B cell (primary cell): ENCODE results near the gene CDH12. TPM values are rescaled to one million over a fixed set of nuclear protein-coding genes. Genes with fewer than 3 reads are reported as not detected.

Experiments used
- ATAC-seq: fragments of 200-7000 bp; cut with Tn5 transposase; one replicate; pipeline ENCODE4 v1.10.0; 2021; ENCODE audit warnings: low read depth, mild to moderate bottlenecking, moderate number of reproducible peaks, moderate library complexity
- CTCF ChIA-PET: fragments of 350-600 bp; sonication (Branson Sonifier 250); formaldehyde crosslinking; loops from one replicate; lab custom pipeline; 2021; ENCODE audit warnings: antibody characterized with exemption, inconsistent platforms; lab: Charles Lee
- POLR2A ChIA-PET: fragments of 350-600 bp; sonication (Branson Sonifier 250); formaldehyde crosslinking; loops from one replicate; lab custom pipeline; 2021; ENCODE audit warnings: antibody characterized with exemption; lab: Charles Lee
- DNase-seq: peaks from one replicate; pipeline ENCODE4 v3.0.0; 2013
- H2AFZ ChIP-seq: 2 replicates; pipeline ENCODE4 v1.6.1; 2012; ENCODE audit warnings: mild to moderate bottlenecking, low read depth, low read length; ENCODE audit not compliant: insufficient read depth, poor library complexity, severe bottlenecking
- H3K27ac ChIP-seq, 2 donors: 1 replicate in 1 of 2; 2 replicates in 1 of 2; pipeline ENCODE4 v1.5.1; 2012 to 2013; ENCODE audit warnings: low read length in 2 of 2, mild to moderate bottlenecking in 2 of 2, moderate library complexity in 1 of 2
- H3K27me3 ChIP-seq, 4 experiments: fragments of 200-600 bp in 1 of 4; sonication (generic) in 1 of 4; replicated peaks in 1 of 4; 1 replicate in 2 of 4; 2 replicates in 2 of 4; pipeline versions ENCODE4 v1.6.1 to v1.7.0; 2013 to 2016; ENCODE audit warnings: low read length in 3 of 4, mild to moderate bottlenecking in 2 of 4, mixed read lengths in 1 of 4, moderate library complexity in 1 of 4; ENCODE audit not compliant: insufficient read depth in 4 of 4, control insufficient read depth in 3 of 4; ENCODE audit errors: control extremely low read depth in 1 of 4
- H3K36me3 ChIP-seq, 2 experiments: replicated peaks in 1 of 2; 1 replicate in 1 of 2; 2 replicates in 1 of 2; pipeline versions ENCODE4 v1.6.1 to v1.7.1; 2013; ENCODE audit warnings: low read length in 1 of 2; ENCODE audit not compliant: insufficient read depth in 2 of 2, control insufficient read depth in 1 of 2; ENCODE audit errors: control extremely low read depth in 1 of 2, extremely low read depth in 1 of 2
- H3K4me1 ChIP-seq, 2 donors: fragments of 200-600 bp in 1 of 2; sonication (generic) in 1 of 2; 1 replicate in 1 of 2; 2 replicates in 1 of 2; pipeline versions ENCODE4 v1.5.1 to v1.6.1; 2013 to 2017; ENCODE audit warnings: low read length in 2 of 2; ENCODE audit not compliant: control insufficient read depth in 2 of 2, insufficient read depth in 2 of 2
- H3K4me2 ChIP-seq: replicated peaks from 2 replicates; pipeline ENCODE3; 2012; ENCODE audit warnings: mild to moderate bottlenecking, low read depth, low read length; ENCODE audit not compliant: poor library complexity, severe bottlenecking
- H3K4me3 ChIP-seq, 5 experiments: fragments of 200-600 bp in 1 of 5; sonication (generic) in 1 of 5; 1 replicate in 3 of 5; 2 replicates in 2 of 5; pipeline versions ENCODE4 v1.5.1 to v1.7.0; 2011 to 2016; ENCODE audit warnings: low read length in 4 of 5, mild to moderate bottlenecking in 4 of 5, low read depth in 2 of 5, control low read depth in 1 of 5, moderate library complexity in 1 of 5; ENCODE audit not compliant: insufficient read depth in 1 of 5; ENCODE audit errors: control extremely low read depth in 1 of 5, extremely low read depth in 1 of 5
- H3K79me2 ChIP-seq: fragments of 200-600 bp; sonication (generic); one replicate; pipeline ENCODE4 v1.6.0; 2016; ENCODE audit warnings: low read length; ENCODE audit not compliant: control insufficient read depth, insufficient read depth
- H3K9ac ChIP-seq: fragments of 200-600 bp; sonication (generic); 2 replicates; pipeline ENCODE4 v1.6.1; 2017; ENCODE audit warnings: mild to moderate bottlenecking, low read length, moderate library complexity
- H3K9me3 ChIP-seq, 3 donors: one replicate each; pipeline versions ENCODE4 v1.6.1 to v1.7.1; 2013; ENCODE audit warnings: low read length in 2 of 3; ENCODE audit not compliant: control insufficient read depth in 2 of 3, insufficient read depth in 1 of 3; ENCODE audit errors: control extremely low read depth in 1 of 3
- H4K20me1 ChIP-seq: 2 replicates; pipeline ENCODE4 v1.6.0; 2012; ENCODE audit warnings: mild to moderate bottlenecking, low read length; ENCODE audit not compliant: insufficient read depth, control insufficient read depth, poor library complexity, severe bottlenecking
- H3K27ac Mint-ChIP-seq: one replicate; pipeline ENCODE4 v1.8.0; 2021; ENCODE audit warnings: mixed read lengths
- H3K27me3 Mint-ChIP-seq: one replicate; pipeline ENCODE4 v1.8.0; 2021; ENCODE audit warnings: mixed read lengths
- H3K4me1 Mint-ChIP-seq: one replicate; pipeline ENCODE4 v1.8.0; 2021; ENCODE audit warnings: mixed read lengths
- H3K4me3 Mint-ChIP-seq: one replicate; pipeline ENCODE4 v1.8.0; 2021; ENCODE audit warnings: mixed read lengths
- H3K9me3 Mint-ChIP-seq: one replicate; pipeline ENCODE4 v1.8.0; 2022; ENCODE audit warnings: mixed read lengths; ENCODE audit not compliant: insufficient read depth
- EZH2 ChIP-seq: IDR thresholded peaks from 2 replicates; pipeline ENCODE4 v1.6.1; 2012; ENCODE audit warnings: borderline replicate concordance, low read depth, mild to moderate bottlenecking, moderate library complexity, low read length; ENCODE audit not compliant: insufficient read depth, poor library complexity, severe bottlenecking
- WGBS: methylation state at CpG from one replicate; pipeline ENCODE4 v1.1.5; 2013; ENCODE audit warnings: missing lambda C conversion rate; ENCODE audit not compliant: insufficient coverage; 5-methylcytosine and 5-hydroxymethylcytosine counted together
- intact Hi-C: fragments of 100-400 bp; cut with micrococcal nuclease; formaldehyde crosslinking; loops from one replicate; pipeline ENCODE4 v1.10.0; 2022
- polyA plus RNA-seq: library from polyadenylated mRNA; depleted of rRNA; stranded (reverse); fragments of >200 nt; gene quantifications from 2 replicates; pipeline ENCODE4 v1.2.3, GENCODE V29; 2012
- total RNA-seq, 2 donors: library from RNA; stranded (reverse); fragments of 120-200 nt in 1 of 2; gene quantifications; 1 replicate in 1 of 2; 2 replicates in 1 of 2; pipeline versions ENCODE4 v1.2.3 to v1.2.4, GENCODE V29; 2013 to 2022
- TF ChIP-seq, protein P1 (sequence below): fragments of 200-600 bp; IDR thresholded peaks from one replicate; pipeline ENCODE4 v1.8.0; 2022; ENCODE audit warnings: antibody characterized with exemption, mild to moderate bottlenecking

Gene CDH12
- total and polyA plus RNA-seq, 2 donors (not counting 1 experiment from before 2014, with no cell fraction given) = not detected

DNA sequence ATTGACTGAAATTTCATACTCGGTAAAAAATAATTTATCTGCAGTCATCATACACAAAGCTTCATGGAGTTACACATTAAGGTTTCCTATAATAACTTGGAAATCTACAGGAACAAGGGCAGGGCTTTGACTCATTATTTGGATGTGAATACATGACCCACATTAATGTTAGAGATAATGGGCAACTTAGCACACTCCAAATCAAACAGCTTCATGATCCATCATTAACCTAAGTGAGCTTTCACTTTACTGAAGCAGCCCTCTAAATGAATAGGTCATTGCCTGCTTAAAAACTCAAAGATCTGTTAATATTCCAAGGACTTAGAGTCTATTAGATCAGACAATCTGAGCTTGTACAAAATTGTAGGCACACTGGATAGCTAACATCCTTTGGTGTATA lies 9.0 kb downstream of the CDH12 start:
- Histone ChIP-seq H3K27me3 (no peaks in the 10 kb centered on the region), H3K9ac (no peak overlapping the region), H3K9me3 (no peaks in the 10 kb centered on the region), H3K36me3 (no peaks in the 10 kb centered on the region), H3K4me2 (no peak overlapping the region), H4K20me1 (no peaks in the 10 kb centered on the region), H2AFZ (no peak overlapping the region), H3K79me2 (no peaks in the 10 kb centered on the region), H3K27ac (no peak overlapping the region), H3K4me1 (no peaks in the 10 kb centered on the region), H3K4me3 (no peak overlapping the region)
- DNase-seq (no peak), ATAC-seq (no peak)
- H3K4me3 Mint-ChIP-seq = no peak overlapping the region
- WGBS = no CpG with 5 or more reads among the region's 1 CpG
- H3K9me3 Mint-ChIP-seq = no peaks in the 10 kb centered on the region
- TF ChIP-seq EZH2 = no peak
- intact Hi-C loops = no loop called here
- H3K27me3 Mint-ChIP-seq = no peaks in the 10 kb centered on the region
- POLR2A ChIA-PET = no interaction called here
- no peaks in the 10 kb centered on the region for H3K4me1 Mint-ChIP-seq
- CTCF ChIA-PET = no interaction called here
- no peak overlapping the region for H3K27ac Mint-ChIP-seq

GRCh38 chr5:22842574-22842973 lies 10.6 kb downstream of the CDH12 start:
- no peak for DNase-seq
- H3K4me1 Mint-ChIP-seq = no peaks in the 10 kb centered on the region
- TF ChIP-seq EZH2 = no peak
- TF ChIP-seq, protein P1, sequence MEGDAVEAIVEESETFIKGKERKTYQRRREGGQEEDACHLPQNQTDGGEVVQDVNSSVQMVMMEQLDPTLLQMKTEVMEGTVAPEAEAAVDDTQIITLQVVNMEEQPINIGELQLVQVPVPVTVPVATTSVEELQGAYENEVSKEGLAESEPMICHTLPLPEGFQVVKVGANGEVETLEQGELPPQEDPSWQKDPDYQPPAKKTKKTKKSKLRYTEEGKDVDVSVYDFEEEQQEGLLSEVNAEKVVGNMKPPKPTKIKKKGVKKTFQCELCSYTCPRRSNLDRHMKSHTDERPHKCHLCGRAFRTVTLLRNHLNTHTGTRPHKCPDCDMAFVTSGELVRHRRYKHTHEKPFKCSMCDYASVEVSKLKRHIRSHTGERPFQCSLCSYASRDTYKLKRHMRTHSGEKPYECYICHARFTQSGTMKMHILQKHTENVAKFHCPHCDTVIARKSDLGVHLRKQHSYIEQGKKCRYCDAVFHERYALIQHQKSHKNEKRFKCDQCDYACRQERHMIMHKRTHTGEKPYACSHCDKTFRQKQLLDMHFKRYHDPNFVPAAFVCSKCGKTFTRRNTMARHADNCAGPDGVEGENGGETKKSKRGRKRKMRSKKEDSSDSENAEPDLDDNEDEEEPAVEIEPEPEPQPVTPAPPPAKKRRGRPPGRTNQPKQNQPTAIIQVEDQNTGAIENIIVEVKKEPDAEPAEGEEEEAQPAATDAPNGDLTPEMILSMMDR = no peak
- Histone ChIP-seq H3K36me3 (no peaks in the 10 kb centered on the region), H3K27me3 (no peaks in the 10 kb centered on the region), H3K4me3 (no peak overlapping the region), H2AFZ (no peak overlapping the region), H4K20me1 (no peaks in the 10 kb centered on the region), H3K9me3 (no peaks in the 10 kb centered on the region), H3K9ac (no peak overlapping the region), H3K79me2 (no peaks in the 10 kb centered on the region), H3K4me2 (no peak overlapping the region), H3K27ac (no peak overlapping the region), H3K4me1 (no peaks in the 10 kb centered on the region)
- POLR2A ChIA-PET = no interaction called here
- no peaks in the 10 kb centered on the region for H3K27me3 Mint-ChIP-seq
- H3K27ac Mint-ChIP-seq = no peak overlapping the region
- ATAC-seq = no peak
- CTCF ChIA-PET = no interaction called here
- intact Hi-C loops = no loop called here
- no peak overlapping the region for H3K4me3 Mint-ChIP-seq
- no peaks in the 10 kb centered on the region for H3K9me3 Mint-ChIP-seq
- no CpG with 5 or more reads among the region's 2 CpGs for WGBS
